DND-41 (cell line): ENCODE measurements around the gene STAC.

Experiments
- EZH2 ChIP-seq: IDR thresholded peaks from 3 replicates; pipeline ENCODE4 v1.6.1; 2012; ENCODE audit warnings: borderline replicate concordance, low read depth, mild to moderate bottlenecking, moderate library complexity, low read length, inconsistent platforms; ENCODE audit not compliant: severe bottlenecking
- TF ChIP-seq, protein P1 (sequence below): IDR thresholded peaks from 2 replicates; pipeline ENCODE4 v1.5.1; 2012; ENCODE audit warnings: borderline replicate concordance, low read length, moderate library complexity, mild to moderate bottlenecking; ENCODE audit not compliant: poor library complexity, severe bottlenecking; ENCODE audit errors: extremely low read depth

DNA sequence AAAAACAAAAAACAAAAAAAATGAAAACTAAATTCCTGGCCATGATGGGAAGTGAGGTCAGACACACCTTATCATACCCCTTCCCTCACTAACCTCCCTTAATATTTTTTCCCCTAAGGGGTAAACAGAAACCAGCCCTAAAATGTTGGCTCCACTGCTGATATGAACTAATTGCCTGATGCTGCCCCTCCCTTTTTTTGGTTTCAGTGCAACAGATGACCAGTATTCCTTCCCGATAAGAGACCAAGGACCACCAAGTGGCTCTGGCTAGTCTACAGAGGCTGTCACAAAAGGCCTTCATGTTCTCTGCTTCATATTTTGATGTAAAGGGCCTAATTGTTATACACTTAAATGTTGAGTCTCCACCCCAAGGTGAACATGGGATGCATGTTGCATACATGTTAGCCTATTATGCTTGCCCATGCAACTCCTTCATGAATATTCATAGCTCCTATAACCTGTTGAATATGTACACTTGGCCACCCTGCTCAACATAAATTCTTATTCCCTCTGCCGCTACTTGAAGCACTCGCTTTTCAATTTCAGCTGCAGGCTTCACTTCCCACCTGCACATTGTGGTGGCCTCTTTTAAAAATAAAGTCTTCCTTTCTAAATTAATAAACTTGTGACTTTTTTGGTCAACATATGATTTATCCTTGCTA lies 12.3 kb upstream of the STAC start:
- TF ChIP-seq, protein P1, sequence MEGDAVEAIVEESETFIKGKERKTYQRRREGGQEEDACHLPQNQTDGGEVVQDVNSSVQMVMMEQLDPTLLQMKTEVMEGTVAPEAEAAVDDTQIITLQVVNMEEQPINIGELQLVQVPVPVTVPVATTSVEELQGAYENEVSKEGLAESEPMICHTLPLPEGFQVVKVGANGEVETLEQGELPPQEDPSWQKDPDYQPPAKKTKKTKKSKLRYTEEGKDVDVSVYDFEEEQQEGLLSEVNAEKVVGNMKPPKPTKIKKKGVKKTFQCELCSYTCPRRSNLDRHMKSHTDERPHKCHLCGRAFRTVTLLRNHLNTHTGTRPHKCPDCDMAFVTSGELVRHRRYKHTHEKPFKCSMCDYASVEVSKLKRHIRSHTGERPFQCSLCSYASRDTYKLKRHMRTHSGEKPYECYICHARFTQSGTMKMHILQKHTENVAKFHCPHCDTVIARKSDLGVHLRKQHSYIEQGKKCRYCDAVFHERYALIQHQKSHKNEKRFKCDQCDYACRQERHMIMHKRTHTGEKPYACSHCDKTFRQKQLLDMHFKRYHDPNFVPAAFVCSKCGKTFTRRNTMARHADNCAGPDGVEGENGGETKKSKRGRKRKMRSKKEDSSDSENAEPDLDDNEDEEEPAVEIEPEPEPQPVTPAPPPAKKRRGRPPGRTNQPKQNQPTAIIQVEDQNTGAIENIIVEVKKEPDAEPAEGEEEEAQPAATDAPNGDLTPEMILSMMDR = no peak
- TF ChIP-seq EZH2 = no peak
